Left lung (tissue), 10 donors: ENCODE results near the gene HINT3. TPM values are rescaled to one million over a fixed set of nuclear protein-coding genes. Genes with fewer than 3 reads are reported as not detected.

Source experiments
- ATAC-seq: fragments of 200-7000 bp; cut with Tn5 transposase; one replicate; pipeline ENCODE4 v1.9.1; 2020; ENCODE audit warnings: moderate library complexity
- DNase-seq, 4 donors: peaks; one replicate each; pipeline ENCODE4 v3.0.0-alpha.2; 2013 to 2020
- H3K27ac ChIP-seq, 2 donors: fragments of 200-600 bp; sonication (generic) in 1 of 2; one replicate each; pipeline versions ENCODE4 v1.5.0 to v1.8.0; 2020 to 2021
- H3K27me3 ChIP-seq, 2 donors: fragments of 200-600 bp; sonication (generic) in 1 of 2; one replicate each; pipeline versions ENCODE4 v1.5.0 to v1.8.0; 2020 to 2021
- H3K36me3 ChIP-seq, 2 donors: fragments of 200-600 bp; sonication (generic) in 1 of 2; one replicate each; pipeline versions ENCODE4 v1.5.0 to v1.8.0; 2020 to 2021
- H3K4me1 ChIP-seq, 2 donors: fragments of 200-600 bp; one replicate each; pipeline ENCODE4 v1.8.0; 2021
- H3K4me3 ChIP-seq, 2 donors: fragments of 200-600 bp; sonication (generic) in 1 of 2; one replicate each; pipeline versions ENCODE4 v1.5.0 to v1.8.0; 2020 to 2021; ENCODE audit warnings: mild to moderate bottlenecking in 1 of 2
- H3K9me3 ChIP-seq, 2 donors: fragments of 200-600 bp; sonication (generic) in 1 of 2; one replicate each; pipeline versions ENCODE4 v1.5.0 to v1.8.0; 2020 to 2021
- CTCF ChIP-seq, 2 donors: fragments of 200-600 bp; sonication (generic) in 1 of 2; IDR thresholded peaks; one replicate each; pipeline versions ENCODE4 v1.5.0 to v1.8.0; 2021; ENCODE audit warnings: antibody characterized with exemption in 2 of 2
- intact Hi-C, 2 donors: fragments of 100-400 bp; cut with DNase I; formaldehyde crosslinking; loops; one replicate each; pipeline versions ENCODE4 v1.11.2 to v1.14.2; 2022
- polyA plus RNA-seq, 6 donors: library from polyadenylated mRNA; unstranded; fragments of 120-200 nt; gene quantifications; one replicate each; pipeline ENCODE4 v1.2.1, GENCODE V29; 2013; ENCODE audit not compliant: insufficient read length in 6 of 6
- total RNA-seq, 2 donors: library from RNA; stranded (reverse); fragmentation: NEBNext Ultra II Directional; extraction: Animal tissue kit (Norgen Biotek cat#: 25700); gene quantifications; one replicate each; pipeline ENCODE4 v1.2.1, GENCODE V29; 2021
- donor health status: DM: no; HTN: yes; CAD: no.
- donor health status: DM: no; HTN: no; CAD: no.

The HINT3 gene
- total and polyA plus RNA-seq, 8 donors = 18.3 to 29.7 (median 23.9) TPM

GRCh38 chr6:125954735-125955339, 1.7 kb upstream of the HINT3 start:
- Histone ChIP-seq H3K27ac (no peak overlapping the region), H3K36me3 (no peaks in the 10 kb centered on the region), H3K4me3 (no peak overlapping the region), H3K9me3 (no peaks in the 10 kb centered on the region), H3K4me1 (peaks cover 5 to 26% of the 10 kb centered on the region in 2 donors), H3K27me3 (no peaks in the 10 kb centered on the region)
- ATAC-seq (no peak), DNase-seq (no peak)
- intact Hi-C loops = no loop called here
- no peak for TF ChIP-seq CTCF (IDR thresholded peaks at IDR 0.05)

- Histone ChIP-seq H3K27ac (peak overlapping the region; percentile 95 to 99), H3K27me3 (no peaks in the 10 kb centered on the region), H3K4me3 (peak overlapping the region in 1 of 2 donors; percentile 94), H3K4me1 (peaks cover 5 to 30% of the 10 kb centered on the region in 2 donors), H3K9me3 (no peaks in the 10 kb centered on the region), H3K36me3 (no peaks in the 10 kb centered on the region)
- intact Hi-C loops = no loop called here
- ATAC-seq = no peak
- TF ChIP-seq CTCF (IDR thresholded peaks at IDR 0.05) = no peak
- DNase-seq = no peak
These were observed 597 bp upstream of the HINT3 start for GRCh38 chr6:125955973-125956372.

GRCh38 chr6:125957391-125957693, 772 bp downstream of the HINT3 start:
- no peaks in the 10 kb centered on the region for H3K9me3 ChIP-seq
- no peak for DNase-seq
- intact Hi-C loops = no loop called here
- H3K27me3 ChIP-seq = no peaks in the 10 kb centered on the region
- TF ChIP-seq CTCF (IDR thresholded peaks at IDR 0.05) = no peak
- peaks cover 5 to 30% of the 10 kb centered on the region in 2 donors for H3K4me1 ChIP-seq
- H3K27ac ChIP-seq = peak overlapping the region; percentile 95 to 99
- ATAC-seq = no peak
- H3K36me3 ChIP-seq = peaks cover 0 to 6% of the 10 kb centered on the region in 2 donors
- peak overlapping the region; percentile 80 to 94 for H3K4me3 ChIP-seq

GRCh38 chr6:125957845-125958244, 1.3 kb downstream of the HINT3 start:
- peak overlapping the region; percentile 95 to 99 for H3K27ac ChIP-seq
- intact Hi-C loops = no loop called here
- peaks cover 5 to 30% of the 10 kb centered on the region in 2 donors for H3K4me1 ChIP-seq
- DNase-seq (peak in 2 of 4 donors; percentile 50 to 63), ATAC-seq (peak; percentile 69)
- no peaks in the 10 kb centered on the region for H3K9me3 ChIP-seq
- no peak for TF ChIP-seq CTCF (IDR thresholded peaks at IDR 0.05)
- H3K27me3 ChIP-seq = no peaks in the 10 kb centered on the region
- peaks cover 0 to 6% of the 10 kb centered on the region in 2 donors for H3K36me3 ChIP-seq
- H3K4me3 ChIP-seq = peak overlapping the region; percentile 80 to 94

- ATAC-seq (no peak), DNase-seq (no peak)
- no peaks in the 10 kb centered on the region for H3K27me3 ChIP-seq
- H3K4me1 ChIP-seq = peaks cover 5 to 30% of the 10 kb centered on the region in 2 donors
- no peaks in the 10 kb centered on the region for H3K9me3 ChIP-seq
- no peak for TF ChIP-seq CTCF (IDR thresholded peaks at IDR 0.05)
- peak overlapping the region; percentile 2 to 99 for H3K27ac ChIP-seq
- peaks cover 0 to 6% of the 10 kb centered on the region in 2 donors for H3K36me3 ChIP-seq
- intact Hi-C loops = no loop called here
- no peak overlapping the region for H3K4me3 ChIP-seq
These were observed 2.5 kb downstream of the HINT3 start for GRCh38 chr6:125959041-125959440.
